HG03066 (cell line): Measurements from ENCODE around the gene TTLL5.
A peak's percentile ranks its signal among the peaks of the same experiment; 100 is the strongest.
"Not testable (repeated sequence)": the region's sequence is repeated elsewhere in the genome, so short reads cannot be mapped to it uniquely, and the experiment has no call there.

ENCODE experiments used
- ATAC-seq: cut with Tn5 transposase; IDR thresholded peaks from one replicate; pipeline ENCODE4 v1.9.1; 2021; ENCODE audit warnings: low read depth; ENCODE audit not compliant: unreplicated experiment

Gene TTLL5

DNA sequence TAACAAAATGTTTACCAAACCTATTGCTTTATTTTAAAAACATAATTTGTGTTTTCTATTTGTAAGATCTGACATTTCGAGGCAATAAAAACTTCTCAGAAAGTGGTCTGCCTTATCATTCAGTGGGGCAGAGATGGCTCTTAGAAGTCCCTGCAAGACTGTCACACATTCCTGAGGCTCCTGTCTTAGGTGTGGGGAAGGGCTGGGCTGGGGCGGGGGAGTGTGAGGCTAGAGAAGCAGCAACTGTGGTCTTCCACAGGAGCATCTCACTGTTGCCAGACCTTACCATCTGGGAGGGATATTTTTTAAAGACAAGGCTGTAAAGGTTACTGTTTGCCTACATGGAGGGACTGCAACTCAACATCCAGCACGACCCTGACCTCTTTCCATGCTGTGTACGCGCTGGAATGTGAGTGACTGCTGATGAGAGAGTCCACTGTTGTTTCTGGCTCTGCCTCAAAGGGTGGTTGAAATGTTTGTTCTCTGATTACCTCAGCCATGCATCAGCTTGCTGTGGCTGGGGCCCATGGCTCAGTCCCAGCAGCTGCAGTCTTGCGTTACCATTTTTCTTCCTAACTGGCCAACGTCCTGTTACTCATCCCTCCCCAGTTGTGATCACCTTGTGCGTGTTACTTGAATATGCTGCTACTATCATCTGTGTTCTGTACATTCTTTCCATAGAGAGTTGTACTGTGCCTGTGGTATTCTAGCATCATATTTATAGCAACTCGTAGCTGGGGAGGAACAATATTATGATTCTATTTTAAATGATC lies 12.8 kb upstream of the TTLL5 start:
- ATAC-seq: no peak

DNA sequence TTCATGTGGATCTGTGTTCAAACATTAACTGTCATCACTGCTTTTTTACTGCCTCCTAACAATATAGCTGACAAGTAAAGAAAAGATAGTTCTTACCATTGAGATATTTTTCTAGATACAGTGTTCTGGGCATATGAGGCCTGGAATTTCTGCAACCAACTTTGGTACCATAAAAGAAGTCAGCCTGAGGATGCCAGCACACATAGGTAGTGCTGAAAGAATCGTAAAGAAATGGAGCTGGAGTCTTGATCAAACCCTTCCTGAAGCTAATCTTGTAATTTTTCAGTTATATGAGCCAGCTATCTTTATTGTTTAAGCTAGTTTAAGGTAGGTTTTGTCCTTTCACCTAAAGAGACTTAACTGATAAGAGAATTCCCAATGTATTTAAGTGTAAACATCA lies 11.7 kb upstream of the TTLL5 start:
- no peak for ATAC-seq

DNA sequence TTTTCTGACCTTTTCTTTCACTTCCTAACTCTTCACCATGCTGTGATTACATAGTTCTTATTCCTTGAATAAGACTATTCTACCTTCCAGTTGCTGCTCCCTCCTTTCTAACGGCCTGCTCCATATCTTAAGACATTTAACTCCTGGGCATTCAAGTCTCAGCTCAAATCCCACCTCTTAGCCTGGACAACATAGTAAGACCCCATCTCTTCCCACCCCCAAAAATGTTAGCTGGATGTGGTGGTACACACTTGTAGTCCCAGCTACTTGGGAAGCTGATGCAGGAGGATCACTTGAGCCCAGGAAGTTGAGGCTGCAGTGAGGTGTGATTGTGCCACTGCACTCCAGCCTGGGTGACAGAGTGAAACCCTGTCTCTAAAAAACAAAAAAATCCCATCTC lies 11.3 kb upstream of the TTLL5 start:
- ATAC-seq: no peak

DNA sequence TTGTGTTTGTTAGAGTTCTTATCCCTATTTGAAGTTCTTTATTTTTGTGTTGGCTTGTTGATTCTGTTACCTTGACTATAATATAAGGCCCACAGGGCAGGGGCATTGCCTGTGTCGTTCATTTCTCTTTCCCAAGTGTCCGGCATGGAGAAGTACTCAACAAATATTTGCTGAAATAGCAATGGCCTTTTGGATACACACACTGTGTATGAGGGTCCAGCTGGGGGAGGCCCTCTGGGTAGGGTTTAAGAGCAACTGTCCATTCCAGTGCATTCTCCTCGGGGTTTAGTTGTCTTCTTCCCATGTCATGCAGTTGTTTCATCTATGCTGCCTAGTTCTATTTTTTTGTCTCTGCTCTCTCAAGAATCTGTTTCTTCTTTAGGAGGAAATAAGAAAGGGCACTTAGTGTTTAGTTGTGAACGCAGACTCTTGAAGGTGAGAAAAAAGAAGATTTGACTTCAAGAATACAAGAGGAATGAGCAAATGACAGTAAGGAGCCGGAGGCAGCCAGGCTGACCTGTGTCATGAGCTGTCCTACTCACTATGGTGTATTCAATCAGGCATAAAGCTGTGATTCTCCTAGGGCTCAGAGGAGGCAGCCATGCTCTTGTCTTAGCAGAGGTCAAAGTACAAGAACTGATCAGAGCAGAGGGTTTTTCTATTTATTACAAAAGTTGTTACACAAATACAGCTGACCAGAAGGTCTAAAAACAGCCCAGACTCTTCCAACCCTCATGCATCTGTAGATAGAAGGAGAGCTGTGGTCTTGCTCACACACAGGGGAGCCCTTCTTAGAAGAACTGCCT lies 10.6 kb upstream of the TTLL5 start:
- ATAC-seq: no peak

DNA sequence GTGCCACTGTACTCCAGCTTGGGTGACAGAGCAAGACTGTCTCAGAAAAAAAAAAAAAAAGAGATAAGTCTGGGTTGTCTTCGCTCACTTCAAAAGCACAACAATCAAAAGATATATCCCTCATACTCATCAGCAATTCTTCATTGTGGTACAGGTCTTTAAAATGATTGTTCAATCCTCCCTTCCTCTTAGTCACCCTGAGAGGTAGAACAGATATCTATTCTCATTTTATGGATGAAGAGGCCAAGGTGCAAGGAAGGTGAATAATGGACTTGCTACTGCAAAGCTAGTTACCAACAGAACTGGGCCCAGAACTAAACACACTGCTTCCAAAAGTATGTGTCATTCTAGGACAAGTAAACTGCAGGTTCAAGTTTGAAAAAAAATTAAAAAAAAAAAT lies 7.5 kb upstream of the TTLL5 start:
- no peak for ATAC-seq

DNA sequence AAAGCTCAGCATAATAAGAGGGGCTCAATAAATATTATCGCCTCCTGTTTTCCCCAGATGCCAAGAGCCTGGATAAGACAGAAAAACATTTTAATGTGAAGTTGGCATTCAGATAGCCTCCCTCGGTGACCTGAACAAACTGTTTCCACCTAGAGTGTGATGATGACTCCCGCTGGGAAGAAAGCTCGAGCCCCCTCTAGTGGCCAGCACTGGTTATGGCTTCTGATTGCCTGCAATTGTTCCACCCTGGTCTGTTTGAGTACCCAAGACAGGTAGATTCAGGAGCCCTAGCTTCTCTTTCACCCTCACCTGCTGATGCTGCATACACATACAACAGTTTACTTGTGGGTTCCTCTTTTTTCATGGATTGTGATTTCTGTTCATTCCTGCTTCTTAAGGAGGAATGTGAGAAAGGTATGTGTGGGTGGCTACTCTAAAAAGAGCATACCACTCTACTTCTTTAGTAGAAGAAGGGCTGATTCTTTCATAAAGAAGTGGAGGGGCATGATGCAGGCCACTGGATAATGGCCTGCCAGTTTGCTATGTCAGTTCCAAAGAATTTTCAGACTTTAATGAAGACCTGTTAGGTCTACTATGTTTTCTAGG lies 6.8 kb upstream of the TTLL5 start:
- peak; percentile 60 for ATAC-seq

DNA sequence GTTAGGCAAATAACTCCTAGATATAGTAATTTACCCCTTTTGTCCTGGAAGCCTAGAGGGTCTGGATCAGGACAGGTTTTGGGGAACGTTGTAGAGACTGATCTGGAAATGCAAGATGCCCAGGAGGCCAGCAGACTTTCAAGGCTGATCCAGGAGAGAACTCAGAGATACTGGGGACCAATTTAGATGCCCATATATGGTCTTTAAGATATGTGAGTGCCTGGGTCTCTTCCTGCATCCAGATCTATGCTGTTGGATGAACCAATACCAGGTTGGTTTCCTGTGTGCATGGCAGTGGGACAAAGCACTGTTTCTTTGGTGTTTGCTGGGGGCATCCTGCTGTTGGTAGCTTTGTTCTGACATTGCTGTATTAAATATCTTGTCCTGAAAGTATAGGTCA lies 5.8 kb upstream of the TTLL5 start:
- ATAC-seq: no peak

DNA sequence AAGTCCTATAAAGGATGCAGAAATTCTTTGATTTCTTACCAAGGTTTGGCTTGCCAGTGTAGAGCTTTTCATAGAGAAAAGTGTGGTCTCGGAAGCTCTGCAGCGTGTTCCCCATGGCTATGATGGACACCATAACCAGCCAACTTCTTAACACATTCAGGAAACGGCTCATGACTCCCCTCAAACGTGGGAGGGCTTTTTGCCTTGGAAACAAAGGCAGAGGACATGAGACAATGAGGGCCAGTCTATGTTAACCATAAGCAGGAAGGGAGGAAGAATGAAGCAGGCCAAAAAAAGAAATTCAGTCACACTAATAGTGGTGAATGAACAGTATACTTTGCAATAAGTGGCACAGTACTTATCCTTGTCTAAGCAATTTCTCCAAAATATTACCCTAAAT lies 3.7 kb upstream of the TTLL5 start:
- no peak for ATAC-seq

DNA sequence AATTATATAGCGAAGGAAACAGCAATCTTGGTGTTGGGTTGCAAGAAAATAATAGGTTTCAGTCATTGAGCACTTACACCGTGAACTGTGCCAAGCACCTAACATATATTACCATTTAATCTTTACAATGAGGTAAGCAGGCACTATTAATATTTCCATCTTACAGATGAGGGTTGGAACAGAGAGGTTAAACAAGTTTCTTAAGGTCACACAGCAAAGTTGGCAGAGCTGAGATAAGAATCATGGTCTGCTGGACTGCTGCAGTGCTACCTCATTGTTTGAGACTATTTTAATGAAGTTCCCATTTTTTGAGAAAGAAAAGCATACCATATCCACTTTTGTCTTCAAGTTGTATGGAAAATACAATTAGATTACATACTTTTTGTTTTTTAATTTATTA lies 2.1 kb upstream of the TTLL5 start:
- no peak for ATAC-seq

DNA sequence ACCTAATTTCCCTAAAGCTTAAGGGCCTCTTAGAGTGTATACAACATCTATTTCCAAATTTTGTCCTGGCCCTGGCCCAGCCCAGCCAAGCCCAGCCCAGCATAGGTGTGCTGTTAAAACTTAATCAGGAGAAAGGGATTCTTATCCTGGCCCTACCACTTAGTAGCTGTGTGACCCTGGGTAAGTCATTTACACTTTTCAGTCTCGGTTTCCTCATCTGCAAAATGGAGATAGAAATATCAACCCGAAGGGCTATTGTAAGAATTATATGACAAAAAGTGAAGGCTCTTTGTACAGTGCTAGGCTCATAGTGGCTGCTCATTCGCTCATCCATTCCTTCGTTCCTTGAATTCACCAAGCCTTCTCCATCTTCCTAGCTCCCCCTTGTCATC lies 812 bp upstream of the TTLL5 start:
- no peak for ATAC-seq

DNA sequence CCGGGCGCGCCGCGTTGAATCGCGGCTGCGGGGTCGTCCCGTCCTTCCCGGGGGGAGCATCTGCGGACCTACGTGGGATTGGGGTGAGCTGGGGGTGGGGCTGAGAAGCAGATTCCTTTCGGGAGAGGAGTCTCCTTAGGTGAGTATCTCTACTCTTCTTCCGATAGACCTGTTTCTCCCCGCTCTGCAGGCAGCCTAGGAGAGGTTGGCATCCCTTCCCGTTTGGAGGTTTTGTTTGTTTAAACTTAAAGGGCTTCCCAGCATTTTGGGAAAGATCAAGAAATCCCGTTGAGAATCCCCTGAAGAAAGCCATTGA lies 411 bp downstream of the TTLL5 start:
- no peak for ATAC-seq

DNA sequence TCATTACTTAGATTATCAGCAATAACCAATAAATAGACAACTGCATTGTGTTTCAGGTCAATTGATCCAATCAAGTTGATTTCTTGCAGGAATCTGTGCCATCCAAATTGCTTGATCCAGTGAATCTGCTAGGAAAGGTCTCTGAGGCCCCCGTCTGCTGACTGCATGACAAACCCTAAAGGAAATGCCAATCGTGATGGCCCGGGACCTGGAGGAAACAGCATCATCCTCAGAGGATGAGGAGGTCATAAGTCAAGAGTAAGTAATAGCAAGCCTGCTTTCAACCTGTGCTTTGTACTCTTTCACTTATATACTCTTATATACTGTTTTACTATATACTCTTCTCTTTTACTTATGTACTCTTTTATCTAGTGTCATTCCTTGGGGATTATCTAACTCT lies 1.9 kb downstream of the TTLL5 start:
- no peak for ATAC-seq

DNA sequence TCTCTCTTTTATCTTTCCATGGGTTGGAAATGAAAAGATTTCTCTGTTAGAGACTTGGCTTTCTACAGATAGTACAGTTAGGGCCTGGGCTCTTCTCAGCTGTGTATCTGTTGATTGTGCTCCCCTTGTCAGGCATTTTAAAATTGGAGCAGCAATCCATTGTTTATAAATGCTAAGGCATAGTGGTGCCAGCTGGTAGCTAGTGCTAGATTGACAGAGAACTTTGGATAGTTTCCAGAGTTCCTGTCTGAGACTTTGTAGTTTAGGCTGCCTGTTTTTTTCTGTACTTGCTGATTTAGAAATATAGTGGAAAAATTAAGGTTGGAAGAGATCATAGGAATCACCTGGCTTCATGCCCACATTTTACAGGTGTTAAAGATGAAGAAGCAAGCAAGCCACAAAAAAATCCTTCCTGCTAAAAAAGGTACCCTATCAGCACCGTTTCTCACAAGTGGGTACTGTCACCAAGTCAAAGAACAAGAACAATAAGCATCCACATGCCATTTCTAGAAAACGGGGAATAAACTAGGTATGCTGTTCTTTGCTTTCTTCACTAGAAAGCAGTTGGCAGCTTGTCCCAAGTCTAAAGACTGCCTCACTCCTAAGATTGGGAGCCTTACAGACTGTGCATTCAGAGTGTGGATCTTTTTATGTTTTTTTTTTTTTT lies 6.2 kb downstream of the TTLL5 start:
- no peak for ATAC-seq

DNA sequence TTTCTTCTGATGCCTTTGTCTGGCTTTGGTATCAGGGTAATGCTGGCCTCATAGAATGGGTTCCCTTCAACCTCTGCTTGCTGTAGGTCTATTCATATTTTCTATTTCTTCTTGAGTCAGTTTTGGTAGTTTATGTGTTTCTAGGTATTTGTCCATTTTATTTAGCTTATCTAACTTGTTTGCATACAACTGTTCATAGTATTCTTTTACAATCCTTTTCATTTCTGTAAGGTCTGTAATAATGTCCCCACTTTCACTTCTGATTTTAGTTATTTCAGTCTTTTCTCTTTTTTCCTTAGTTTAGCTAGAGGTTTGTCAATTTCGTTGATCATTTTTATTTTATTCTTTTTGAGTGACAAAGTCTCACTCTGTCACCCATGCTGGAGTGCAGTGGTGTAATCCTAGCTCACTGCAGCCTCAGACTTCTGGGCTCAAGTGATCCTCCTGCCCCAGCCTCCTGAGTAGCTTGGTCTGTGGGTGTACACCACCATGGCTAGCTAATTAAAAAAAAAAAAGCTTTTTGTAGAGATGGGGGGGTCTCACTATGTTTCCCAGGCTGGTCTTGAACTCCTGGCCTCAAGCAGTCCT lies 11.7 kb downstream of the TTLL5 start:
- ATAC-seq: no peak

DNA sequence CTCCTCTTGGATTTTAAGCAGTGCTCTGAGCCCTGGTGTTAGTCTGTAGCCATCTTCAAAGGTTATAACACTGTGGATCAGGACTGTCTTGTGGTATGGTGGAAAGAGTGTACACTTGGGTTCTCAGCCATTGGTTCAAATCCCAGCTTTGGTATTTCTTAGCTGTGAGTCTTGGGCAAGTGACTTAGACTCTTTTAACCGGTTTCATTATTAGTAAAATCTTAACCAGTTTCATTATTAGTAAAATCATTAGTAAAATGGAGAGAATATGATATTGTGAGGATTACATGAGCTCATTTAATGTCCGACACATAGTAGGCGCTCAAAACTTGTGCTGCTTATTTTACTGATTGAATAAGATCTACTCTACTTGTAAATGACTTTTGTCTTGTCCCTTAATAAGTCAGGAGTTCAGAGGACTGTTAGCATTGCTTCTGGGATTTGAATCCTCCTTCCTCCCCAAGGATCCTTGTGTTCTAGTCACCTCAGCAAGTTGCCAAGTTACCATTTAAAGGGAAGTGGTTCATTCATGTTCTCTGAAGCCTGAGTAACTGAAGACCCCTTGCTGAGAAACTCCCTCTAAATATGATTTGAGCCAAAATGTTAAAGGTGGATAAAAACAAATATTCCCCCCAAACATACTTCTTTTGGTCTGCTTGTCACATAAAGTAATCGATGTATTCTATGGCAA lies 12.4 kb downstream of the TTLL5 start:
- ATAC-seq: no peak

DNA sequence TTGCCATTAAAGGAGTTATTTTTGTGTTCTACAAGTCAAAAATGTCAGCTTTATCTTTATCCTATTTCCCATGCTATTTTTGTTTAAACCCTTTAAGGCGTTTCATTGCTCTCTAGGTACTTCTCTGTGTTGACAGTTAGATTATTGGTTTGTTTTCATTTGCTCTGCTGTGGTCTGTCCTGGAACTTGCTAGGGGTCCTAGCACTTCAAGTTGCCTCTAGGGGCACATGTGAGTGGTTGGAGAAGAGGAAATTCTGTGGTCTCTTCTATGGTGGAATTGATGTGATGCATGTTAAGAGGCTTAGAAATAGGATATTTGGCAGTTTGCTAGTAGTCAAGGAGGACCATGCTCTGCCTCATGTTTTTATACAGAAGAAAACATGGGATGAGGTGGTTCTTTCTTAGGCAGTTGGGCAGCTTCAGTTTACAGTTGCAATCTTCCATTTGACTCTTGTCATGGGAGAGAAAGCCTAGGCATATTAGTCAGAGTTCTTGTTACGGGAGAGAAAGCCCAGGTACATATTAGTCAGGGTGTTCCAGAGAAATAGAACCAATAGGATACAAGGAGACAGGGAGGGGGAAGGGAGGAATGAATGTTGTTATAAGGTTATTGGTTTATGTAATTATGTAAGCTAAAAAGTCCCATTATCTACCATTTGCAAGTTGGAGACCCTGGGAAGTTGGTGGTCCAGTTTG lies 14.4 kb downstream of the TTLL5 start:
- ATAC-seq: no peak

DNA sequence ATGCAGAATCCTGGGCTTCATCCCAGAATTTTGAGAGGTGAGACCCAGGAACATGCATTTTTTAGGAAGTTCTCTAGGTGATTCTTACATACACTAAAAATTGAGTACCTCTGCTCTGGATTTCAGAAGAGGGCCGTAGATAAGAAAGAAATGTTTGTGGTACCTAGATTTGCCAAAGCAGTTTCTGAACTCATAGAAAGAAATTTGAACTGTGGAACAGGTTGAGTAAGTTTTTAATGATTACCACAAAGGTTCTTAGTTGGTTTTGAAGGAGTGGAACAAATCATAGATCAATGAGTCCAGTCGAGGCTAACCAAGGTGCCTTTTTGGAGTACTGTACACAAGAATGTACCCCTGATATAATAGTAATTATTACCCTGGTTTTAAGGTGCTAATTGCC lies 24.9 kb downstream of the TTLL5 start:
- ATAC-seq: no peak

DNA sequence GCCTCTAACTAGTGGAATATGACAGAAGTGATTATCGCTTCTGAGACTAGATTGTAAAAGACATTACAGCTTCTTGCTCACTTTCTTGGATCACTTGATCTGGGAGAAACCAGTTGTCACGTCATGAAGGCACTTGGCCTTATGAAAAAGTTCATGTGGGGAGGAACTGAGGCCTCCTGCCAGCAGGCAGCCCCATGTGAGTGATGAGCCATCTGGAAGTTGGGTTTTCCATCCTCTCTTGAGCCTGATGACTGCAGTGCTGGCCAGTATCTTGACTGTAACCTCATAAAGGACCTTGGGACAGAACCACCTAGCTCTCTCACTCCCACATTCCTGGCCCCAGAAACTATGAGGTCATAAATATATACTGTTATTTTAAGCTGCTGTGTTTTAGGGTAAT lies 28.0 kb downstream of the TTLL5 start:
- no peak for ATAC-seq

DNA sequence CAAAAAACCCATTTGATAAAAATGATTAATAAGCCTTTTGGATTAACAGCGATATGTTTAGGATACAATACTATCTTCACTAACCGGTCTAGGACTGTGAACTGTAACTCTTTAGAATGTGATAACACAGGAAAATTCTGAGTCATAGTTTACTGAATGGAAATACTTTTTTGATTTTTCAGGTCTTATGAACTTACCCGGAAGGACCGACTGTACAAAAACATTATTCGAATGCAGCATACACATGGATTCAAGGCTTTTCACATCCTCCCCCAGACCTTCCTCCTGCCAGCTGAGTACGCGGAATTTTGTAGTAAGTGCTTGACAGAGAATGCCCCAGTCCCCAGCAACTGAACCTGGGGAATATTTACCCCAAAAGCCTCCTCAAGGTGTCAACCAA lies 29.0 kb downstream of the TTLL5 start:
- ATAC-seq: no peak

DNA sequence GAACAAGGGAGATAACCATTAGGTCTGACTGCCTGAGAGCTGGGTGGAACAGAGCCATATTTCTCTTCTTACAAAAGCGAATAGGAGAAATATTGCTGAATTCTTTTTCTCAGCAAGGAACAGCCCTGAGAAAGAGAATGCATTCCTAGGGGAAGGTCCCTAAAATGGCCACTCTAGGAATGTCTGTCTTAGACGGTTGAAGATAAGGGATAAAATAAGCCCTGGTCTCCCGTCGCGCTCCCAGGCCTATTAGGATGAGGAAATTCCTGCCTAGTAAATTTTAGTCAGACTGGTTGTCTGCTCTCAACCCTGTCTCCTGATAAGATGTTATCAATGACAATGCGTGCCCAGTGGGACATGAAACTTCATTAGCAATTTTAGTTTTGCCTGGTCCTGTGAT lies 34.0 kb downstream of the TTLL5 start:
- not testable (repeated sequence) for ATAC-seq
